Left renal cortex interstitium (tissue), 4 donors: Measurements from ENCODE around the gene EIF2S2. TPM values are rescaled to one million over a fixed set of nuclear protein-coding genes. Genes with fewer than 3 reads are reported as not detected.

Experiments
- DNase-seq, 4 donors: peaks; one replicate each; pipeline ENCODE4 v3.0.0-alpha.2; 2013; ENCODE audit warnings: low read depth in 4 of 4, low spot score in 2 of 4, missing footprints in 1 of 4
- polyA plus RNA-seq, 4 donors: library from polyadenylated mRNA; unstranded; fragments of 120-200 nt; gene quantifications; one replicate each; pipeline ENCODE4 v1.2.1, GENCODE V29; 2013; ENCODE audit not compliant: insufficient read length in 4 of 4

The EIF2S2 gene
- polyA plus RNA-seq, 4 donors = 45.5 to 54.3 (median 48.0) TPM

DNA sequence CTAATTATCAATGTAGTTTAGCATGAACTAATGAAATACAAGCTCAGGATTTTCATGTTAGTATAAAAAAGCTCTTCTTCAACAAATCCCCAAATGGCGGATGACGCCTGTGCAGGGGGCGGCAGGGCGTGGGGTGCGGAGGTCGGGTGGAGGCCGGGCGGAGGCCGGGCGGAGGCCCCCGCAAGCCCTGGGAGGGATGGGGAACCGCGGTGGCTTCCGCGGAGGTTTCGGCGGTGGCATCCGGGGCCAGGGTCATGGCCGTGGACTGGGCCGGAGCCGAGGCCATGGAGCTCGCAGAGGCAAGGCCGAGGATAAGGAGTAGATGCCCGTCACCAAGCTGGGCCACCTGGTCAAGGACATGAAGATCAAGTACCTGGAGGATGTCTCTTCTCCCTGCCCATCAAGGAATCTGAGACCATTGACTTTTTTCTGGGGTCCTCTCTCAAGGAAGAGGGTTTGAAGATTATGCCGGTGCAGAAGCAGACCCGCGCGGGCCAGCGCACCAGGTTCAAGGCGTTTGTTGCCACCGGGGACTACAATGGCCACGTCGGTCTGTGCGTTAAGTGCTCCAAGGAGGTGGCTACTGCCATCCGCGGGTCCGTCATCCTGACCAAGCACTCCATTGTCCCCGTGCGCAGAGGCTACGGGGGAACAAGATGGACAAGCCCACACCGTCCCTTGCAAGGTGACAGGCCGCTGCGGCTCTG, 10.4 kb upstream of the EIF2S2 start:
- no peak for DNase-seq

GRCh38 chr20:34120213-34120612, 8.2 kb upstream of the EIF2S2 start:
- no peak for DNase-seq

GRCh38 chr20:34115232-34115631, 3.2 kb upstream of the EIF2S2 start:
- no peak for DNase-seq

DNA sequence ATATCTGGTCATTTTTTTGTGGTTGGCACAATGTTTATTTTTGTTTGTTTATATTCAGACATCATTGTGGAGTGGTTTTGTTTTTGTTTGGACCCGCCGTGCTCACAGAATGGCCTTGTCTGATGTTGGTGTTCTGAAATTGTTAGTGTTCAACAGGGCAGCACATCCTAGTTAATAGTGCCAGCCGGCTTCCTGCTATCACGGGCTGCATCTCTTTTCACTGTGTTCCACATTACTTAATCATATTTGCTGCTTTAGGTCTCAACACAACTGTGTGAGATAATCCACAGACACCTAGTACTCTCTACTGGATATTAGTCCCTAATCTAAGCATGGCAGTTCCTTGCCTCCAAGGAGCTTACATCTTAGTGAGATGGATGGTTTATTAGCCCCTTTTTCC, 2.8 kb upstream of the EIF2S2 start:
- no peak for DNase-seq

GRCh38 chr20:34112600-34113101, 608 bp upstream of the EIF2S2 start:
- DNase-seq = peak in 1 of 4 donors; percentile 15

- no peak for DNase-seq
Measured at GRCh38 chr20:34110745-34111641, 1.1 kb downstream of the EIF2S2 start.

- no peak for DNase-seq
Measured at GRCh38 chr20:34110025-34110744, 1.9 kb downstream of the EIF2S2 start.

GRCh38 chr20:34109442-34109841, 2.6 kb downstream of the EIF2S2 start:
- no peak for DNase-seq

DNA sequence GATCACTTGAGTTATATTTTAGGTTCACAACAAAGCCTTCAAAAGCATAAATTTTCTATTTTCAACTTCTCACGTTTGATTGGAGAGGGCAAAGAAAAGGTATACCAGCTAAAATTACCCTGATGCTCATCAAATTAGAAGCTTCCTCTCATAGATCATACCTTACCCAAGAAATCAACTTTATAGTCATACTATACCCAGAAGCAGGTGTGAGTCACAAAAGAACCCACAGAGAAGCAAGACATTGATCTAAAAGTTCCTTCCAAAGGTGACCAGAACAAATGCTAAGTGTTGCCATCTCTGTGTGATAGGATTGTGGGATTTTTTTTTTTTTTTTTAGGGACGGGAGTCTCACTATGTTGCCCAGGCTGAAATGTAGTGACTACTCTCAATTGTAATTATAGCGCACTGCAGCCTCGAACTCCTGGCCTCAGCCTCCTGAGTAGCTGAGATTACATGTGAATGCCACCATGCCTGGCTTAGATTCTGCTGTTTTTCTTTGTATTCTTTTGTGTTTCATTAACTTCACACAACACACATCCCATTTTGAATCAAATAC, 3.3 kb downstream of the EIF2S2 start:
- no peak for DNase-seq

- DNase-seq = no peak
Measured at GRCh38 chr20:34105978-34106675, 5.9 kb downstream of the EIF2S2 start.

DNA sequence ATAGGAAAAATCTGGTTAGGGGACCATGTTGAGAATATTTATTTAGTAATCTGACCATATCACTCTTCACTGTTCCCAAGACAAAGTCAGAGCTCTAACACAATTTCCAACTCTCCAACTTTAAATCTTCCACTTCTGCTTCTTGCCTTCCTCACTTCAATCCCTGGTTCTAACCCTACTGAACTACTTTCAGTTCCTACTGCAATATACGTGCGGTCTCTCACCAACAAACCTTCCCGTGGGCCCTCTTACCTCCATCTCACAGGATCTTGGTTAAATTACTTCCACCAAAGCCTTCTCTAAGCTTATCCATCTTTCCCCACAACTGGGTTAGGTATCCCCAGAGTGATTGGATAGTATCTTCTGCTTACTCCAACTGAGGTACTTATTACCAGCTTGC, 8.0 kb downstream of the EIF2S2 start:
- no peak for DNase-seq

DNA sequence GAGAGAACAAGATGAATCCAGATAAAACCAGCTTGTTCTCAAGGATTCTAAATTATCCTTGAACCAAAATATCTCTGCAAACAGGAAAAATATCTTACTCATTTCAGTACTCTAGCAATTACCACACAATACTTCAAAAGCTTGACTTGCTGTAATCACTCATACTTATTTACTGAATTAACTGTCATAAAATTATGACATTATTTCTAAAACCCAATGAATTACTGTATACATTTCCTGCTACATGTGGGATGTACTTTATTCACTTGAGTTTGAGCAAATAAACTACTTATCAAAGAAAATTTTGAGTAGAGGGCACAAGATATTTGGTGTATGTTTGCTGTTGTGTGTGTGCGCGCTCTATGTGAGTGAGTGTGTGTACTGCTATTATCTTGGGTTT, 9.7 kb downstream of the EIF2S2 start:
- no peak for DNase-seq

DNA sequence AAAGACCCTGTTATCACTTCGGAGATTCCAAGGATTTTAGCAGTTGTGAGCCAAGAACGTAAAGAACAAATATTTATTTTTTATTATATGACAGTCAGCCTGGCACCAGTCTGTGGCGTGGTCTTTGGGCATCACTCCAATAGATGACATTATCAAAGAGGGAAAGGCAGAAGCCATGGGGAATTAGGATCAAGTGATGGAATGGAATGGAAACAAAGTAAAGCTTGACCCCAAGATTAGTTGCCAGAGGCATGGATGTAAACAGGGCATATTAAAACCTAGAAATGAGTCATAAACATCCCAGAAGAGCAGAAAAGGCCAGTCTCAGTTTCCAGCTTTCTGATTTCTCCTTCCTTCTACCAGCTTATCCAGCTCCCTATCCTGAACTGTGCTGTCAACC, 11.5 kb downstream of the EIF2S2 start:
- no peak for DNase-seq

DNA sequence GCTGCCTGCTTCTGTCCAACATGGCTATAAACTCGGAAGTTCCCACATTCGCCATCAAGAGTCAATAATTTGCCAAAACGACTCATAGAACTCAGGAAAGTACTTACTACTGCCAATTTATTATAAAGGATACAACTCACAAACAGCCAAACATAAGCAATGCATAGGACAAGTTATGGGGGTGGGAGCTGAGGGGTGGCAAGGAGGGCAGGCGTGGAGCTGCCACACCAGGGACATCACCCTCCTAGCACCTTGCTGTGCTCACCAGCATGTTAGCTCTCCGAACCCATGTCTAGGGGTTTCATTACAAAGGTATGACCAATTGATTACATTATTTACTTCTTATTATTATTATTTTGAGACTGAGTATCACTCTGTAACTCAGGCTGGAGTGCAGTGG, 12.4 kb downstream of the EIF2S2 start:
- DNase-seq = no peak

GRCh38 chr20:34098570-34098969, 13.5 kb downstream of the EIF2S2 start:
- no peak for DNase-seq

DNA sequence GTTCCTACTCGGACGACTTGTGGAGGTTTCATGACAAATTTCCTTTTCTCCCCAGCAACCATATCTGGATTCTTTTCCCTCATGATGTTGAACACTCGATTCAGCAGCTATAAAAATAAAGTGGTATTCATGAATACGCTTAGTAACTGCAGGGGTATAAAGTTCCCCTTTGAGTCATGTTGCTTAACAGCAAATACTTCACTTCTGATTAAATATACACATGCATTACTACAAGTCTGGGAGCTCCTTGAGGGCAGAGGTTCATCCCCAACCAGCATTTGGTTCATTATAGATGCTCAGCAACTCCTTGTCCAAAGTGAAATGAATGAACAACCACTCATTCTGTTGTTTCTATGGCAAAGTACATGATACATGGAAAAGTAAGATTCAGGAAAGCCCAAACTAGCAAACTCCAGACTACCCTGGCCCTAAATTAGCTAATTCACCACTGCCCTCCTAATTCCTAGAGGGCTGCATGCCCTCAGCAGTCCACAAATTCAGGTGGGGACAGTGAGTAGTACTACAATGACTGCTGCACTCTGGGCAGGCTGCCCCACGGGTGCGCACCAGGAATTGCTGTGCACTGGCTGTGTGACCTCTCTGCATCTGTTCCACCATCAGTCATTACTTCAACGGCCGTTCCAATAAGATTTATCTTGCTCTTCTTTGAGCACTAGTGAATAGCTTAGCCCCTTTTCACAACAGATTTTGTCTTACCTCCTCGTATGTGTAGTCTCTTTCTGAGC, 15.2 kb downstream of the EIF2S2 start:
- no peak for DNase-seq

DNA sequence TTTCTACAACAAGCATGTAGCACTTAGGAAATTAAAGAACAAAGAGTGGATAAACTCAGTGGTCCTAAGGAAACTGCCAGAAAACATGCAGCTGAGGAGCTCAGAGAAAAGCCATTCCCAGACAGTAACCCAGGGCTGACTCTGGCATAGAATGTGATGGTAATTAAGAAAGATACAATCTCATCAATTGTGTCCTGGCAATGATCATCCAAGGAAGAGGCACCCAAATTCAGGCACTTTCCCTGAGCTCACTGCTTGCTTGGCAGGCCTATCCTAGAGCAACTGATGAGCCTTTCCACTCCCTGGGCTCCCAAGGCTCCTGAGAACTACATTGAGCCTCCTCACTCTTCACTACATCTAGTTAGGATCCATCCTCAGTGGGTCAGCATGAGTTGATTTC, 16.2 kb downstream of the EIF2S2 start:
- DNase-seq = no peak

- no peak for DNase-seq
Measured at GRCh38 chr20:34093895-34094294, 18.1 kb downstream of the EIF2S2 start.

GRCh38 chr20:34091637-34092200, 20.3 kb downstream of the EIF2S2 start:
- no peak for DNase-seq
